ENCODE measurements around the gene BAHCC1. TPM values are rescaled to one million over a fixed set of nuclear protein-coding genes. Genes with fewer than 3 reads are reported as not detected.

BAHCC1 gene
- total RNA-seq, 2 experiments from 2014 or later: 0.20 to 0.41 TPM

DNA sequence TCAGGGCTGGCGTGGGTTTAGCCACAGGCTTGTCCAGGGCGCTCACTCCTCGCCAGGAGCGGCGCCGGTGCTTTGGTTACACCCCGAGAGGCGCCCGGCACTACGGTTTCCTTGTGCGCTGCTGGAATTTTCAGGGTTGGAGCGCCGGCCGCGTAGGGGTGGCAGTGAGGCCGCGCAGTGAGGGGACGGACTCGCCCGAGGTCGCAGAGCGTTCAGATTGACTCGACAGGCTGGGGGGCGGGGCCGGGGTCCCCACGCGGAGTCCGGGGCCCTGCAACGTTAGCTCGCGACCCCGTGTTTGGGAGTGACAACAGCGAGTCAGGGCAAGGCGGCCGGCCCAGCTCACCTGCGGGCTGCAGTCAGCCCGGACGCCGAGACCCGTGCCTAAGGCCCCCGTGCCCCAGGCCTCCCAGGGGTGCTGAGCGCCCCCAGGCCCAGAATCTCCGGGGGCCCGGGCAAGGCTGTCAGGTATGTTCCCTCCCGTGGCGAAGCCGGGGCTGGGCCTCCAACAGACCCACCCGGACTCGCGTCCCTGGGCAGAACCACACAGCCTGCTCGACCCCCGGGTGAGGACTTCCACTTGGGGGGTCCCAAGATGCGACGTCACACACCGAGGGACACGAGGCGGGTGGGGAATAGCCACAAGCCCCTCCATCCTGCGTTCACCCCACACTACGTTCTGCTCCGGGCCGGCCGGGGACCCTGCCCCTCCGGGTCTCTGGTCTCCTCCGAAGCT lies 118.7 kb downstream of the BAHCC1 start:
- DNase-seq: peak in 6 of 14 experiments; percentile 25 to 66 (median 42)
- Mint-ChIP-seq H3K4me3 (peak overlapping the region; percentile 95), H3K9me3 (no peaks in the 10 kb centered on the region), H3K36me3 (ENCODE audit: low read depth) (peaks cover 38% of the 10 kb centered on the region), H3K27ac (peak overlapping the region; percentile 90), H3K4me1 (ENCODE audit: low read depth) (peaks cover 54% of the 10 kb centered on the region), H3K27me3 (no peaks in the 10 kb centered on the region)
- Histone ChIP-seq H3K9me3 (ENCODE audit: control insufficient read depth in 1 of 2, insufficient read depth in 1 of 2, low read length in 2 of 2) (peaks cover 0 to 4% of the 10 kb centered on the region in 2 experiments), H3K36me3 (ENCODE audit: insufficient read depth, low read length) (peaks cover 33% of the 10 kb centered on the region), H3K27me3 (ENCODE audit: control insufficient read depth in 1 of 2, insufficient read depth in 2 of 2, low read length in 2 of 2) (no peaks in the 10 kb centered on the region), H3K4me1 (ENCODE audit: insufficient read depth, low read length) (peaks cover 74% of the 10 kb centered on the region), H3K27ac (ENCODE audit: low read depth in 1 of 2, low read length in 2 of 2) (peak overlapping the region; percentile 72 to 87), H3K4me3 (ENCODE audit: low read length) (peak overlapping the region; percentile 87)
- ATAC-seq (ENCODE audit: poor library complexity): no peak
- TF ChIP-seq, protein P1, sequence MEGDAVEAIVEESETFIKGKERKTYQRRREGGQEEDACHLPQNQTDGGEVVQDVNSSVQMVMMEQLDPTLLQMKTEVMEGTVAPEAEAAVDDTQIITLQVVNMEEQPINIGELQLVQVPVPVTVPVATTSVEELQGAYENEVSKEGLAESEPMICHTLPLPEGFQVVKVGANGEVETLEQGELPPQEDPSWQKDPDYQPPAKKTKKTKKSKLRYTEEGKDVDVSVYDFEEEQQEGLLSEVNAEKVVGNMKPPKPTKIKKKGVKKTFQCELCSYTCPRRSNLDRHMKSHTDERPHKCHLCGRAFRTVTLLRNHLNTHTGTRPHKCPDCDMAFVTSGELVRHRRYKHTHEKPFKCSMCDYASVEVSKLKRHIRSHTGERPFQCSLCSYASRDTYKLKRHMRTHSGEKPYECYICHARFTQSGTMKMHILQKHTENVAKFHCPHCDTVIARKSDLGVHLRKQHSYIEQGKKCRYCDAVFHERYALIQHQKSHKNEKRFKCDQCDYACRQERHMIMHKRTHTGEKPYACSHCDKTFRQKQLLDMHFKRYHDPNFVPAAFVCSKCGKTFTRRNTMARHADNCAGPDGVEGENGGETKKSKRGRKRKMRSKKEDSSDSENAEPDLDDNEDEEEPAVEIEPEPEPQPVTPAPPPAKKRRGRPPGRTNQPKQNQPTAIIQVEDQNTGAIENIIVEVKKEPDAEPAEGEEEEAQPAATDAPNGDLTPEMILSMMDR (IDR thresholded peaks at IDR 0.05): no peak
- CTCF ChIA-PET: interaction anchor here (1.9 kb wide), 1 partner anchor 30 kb away, joined by 10 read pairs; no protein-coding TSS in a partner anchor
- POLR2A ChIA-PET: interaction anchor here (0.7 to 9.3 kb wide), 9 partner anchors 24 to 347 kb away, joined by 3 to 93 read pairs (median 5); partner anchors contain the start of genes ARL16, FAAP100, HGS and MRPL12
- intact Hi-C loops (cut with DNase I, micrococcal nuclease): loop anchor here in 1 of 2 experiments (2.0 to 10.0 kb wide), 6 partner anchors 25 to 1249 kb away; partner anchors contain the start of genes FAAP100, P4HB, RNF213 and SLC38A10

DNA sequence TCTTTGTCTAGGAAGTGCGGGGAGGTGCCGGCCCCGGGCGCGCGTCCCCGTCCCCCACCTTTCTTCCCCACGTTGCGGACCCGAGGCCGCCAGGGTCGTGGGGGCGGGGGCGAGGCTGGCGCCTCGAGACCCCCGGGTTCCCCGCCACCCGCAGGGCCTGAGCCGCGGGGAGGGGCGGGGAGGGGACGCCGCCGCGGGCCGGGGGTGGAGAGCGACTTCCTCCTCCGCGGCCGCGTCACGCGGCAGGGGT lies 119.2 kb downstream of the BAHCC1 start:
- Histone ChIP-seq H3K27ac (ENCODE audit: low read depth in 1 of 2, low read length in 2 of 2) (peak overlapping the region; percentile 72 to 87), H3K36me3 (ENCODE audit: insufficient read depth, low read length) (peaks cover 28% of the 10 kb centered on the region), H3K4me1 (ENCODE audit: insufficient read depth, low read length) (peaks cover 71% of the 10 kb centered on the region), H3K9me3 (ENCODE audit: control insufficient read depth in 1 of 2, insufficient read depth in 1 of 2, low read length in 2 of 2) (peaks cover 0 to 4% of the 10 kb centered on the region in 2 experiments), H3K27me3 (ENCODE audit: control insufficient read depth in 1 of 2, insufficient read depth in 2 of 2, low read length in 2 of 2) (no peaks in the 10 kb centered on the region), H3K4me3 (ENCODE audit: low read length) (peak overlapping the region; percentile 87)
- peak overlapping the region; percentile 90 for H3K27ac Mint-ChIP-seq
- POLR2A ChIA-PET: interaction anchor here (1.1 to 9.3 kb wide), 4 partner anchors 30 to 346 kb away, joined by 3 to 93 read pairs (median 15); partner anchors contain the start of genes FAAP100, P4HB and SLC38A10
- TF ChIP-seq, protein P1 (IDR thresholded peaks at IDR 0.05): no peak
- CTCF ChIA-PET: interaction anchor here (1.9 kb wide), 1 partner anchor 30 kb away, joined by 10 read pairs; no protein-coding TSS in a partner anchor
- no peaks in the 10 kb centered on the region for H3K9me3 Mint-ChIP-seq
- H3K27me3 Mint-ChIP-seq: no peaks in the 10 kb centered on the region
- peaks cover 49% of the 10 kb centered on the region for H3K4me1 Mint-ChIP-seq (ENCODE audit: low read depth)
- peak overlapping the region; percentile 83 for H3K4me3 Mint-ChIP-seq
- ATAC-seq (ENCODE audit: poor library complexity): no peak
- intact Hi-C loops (cut with DNase I, micrococcal nuclease): loop anchor here in 1 of 2 experiments (10.0 kb wide), 4 partner anchors 220 to 1250 kb away; partner anchors contain the start of genes P4HB, RNF213 and SLC38A10
- DNase-seq: no peak
- H3K36me3 Mint-ChIP-seq (ENCODE audit: low read depth): peaks cover 33% of the 10 kb centered on the region

DNA sequence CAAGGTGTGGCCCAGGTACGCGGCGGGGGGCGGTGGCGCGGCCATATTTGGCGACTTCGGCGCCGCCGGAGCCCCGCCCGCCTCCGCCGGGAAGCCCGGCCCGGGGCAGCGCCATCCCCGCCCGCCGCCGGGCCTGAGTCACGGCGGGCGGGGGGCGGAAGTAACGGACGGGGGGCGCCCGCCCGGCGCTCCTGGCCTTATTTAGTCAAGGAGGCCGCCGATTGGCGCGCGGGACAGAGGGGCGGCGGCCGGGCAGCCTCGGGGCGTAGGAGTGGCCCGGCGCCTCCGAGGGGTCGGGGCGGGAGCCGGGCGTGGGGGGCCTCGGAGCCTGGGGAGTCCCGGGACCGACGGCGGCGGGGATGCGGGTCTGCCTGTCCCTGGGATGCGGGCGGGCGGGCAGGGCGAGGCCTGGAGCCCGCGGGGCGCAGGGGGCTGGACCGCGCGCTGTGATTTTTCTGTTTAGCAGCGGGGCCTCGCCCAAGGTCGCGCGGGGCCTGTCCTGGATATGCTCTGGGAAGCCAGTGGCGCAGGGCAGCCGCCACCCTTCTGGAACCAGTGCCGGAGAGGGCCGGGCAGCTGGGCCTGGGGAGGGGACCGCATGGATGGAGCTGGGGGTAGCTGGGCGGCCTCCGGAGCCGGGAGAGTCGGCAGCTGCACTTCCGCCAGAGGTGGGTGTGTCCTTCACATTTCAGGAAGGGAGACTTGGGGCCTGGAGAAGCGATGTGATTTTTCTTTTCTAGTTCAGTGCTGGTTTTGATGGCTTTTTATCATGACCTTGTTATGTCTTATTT lies 119.7 kb downstream of the BAHCC1 start:
- Histone ChIP-seq H3K4me3 (ENCODE audit: low read length) (peak overlapping the region; percentile 72), H3K9me3 (ENCODE audit: control insufficient read depth in 1 of 2, insufficient read depth in 1 of 2, low read length in 2 of 2) (peaks cover 0 to 4% of the 10 kb centered on the region in 2 experiments), H3K36me3 (ENCODE audit: insufficient read depth, low read length) (peaks cover 23% of the 10 kb centered on the region), H3K4me1 (ENCODE audit: insufficient read depth, low read length) (peaks cover 71% of the 10 kb centered on the region), H3K27me3 (ENCODE audit: control insufficient read depth in 1 of 2, insufficient read depth in 2 of 2, low read length in 2 of 2) (no peaks in the 10 kb centered on the region), H3K27ac (ENCODE audit: low read depth in 1 of 2, low read length in 2 of 2) (peak overlapping the region; percentile 72 to 78)
- CTCF ChIA-PET: interaction anchor here (1.5 kb wide), 1 partner anchor 87 kb away, joined by 3 read pairs; no protein-coding TSS in a partner anchor
- POLR2A ChIA-PET: interaction anchor here (0.8 to 9.3 kb wide), 7 partner anchors 8 to 1060 kb away, joined by 3 to 93 read pairs (median 3); partner anchors contain the start of genes BAHCC1, CEP131, FAAP100 and P4HB
- Mint-ChIP-seq H3K9me3 (no peaks in the 10 kb centered on the region), H3K27me3 (no peaks in the 10 kb centered on the region), H3K4me3 (peak overlapping the region; percentile 95), H3K36me3 (ENCODE audit: low read depth) (peaks cover 28% of the 10 kb centered on the region), H3K4me1 (ENCODE audit: low read depth) (peaks cover 44% of the 10 kb centered on the region), H3K27ac (peak overlapping the region; percentile 88)
- TF ChIP-seq, protein P1 (IDR thresholded peaks at IDR 0.05): no peak
- intact Hi-C loops (cut with DNase I, micrococcal nuclease): loop anchor here in 1 of 2 experiments (10.0 kb wide), 4 partner anchors 220 to 1250 kb away; partner anchors contain the start of genes P4HB, RNF213 and SLC38A10
- DNase-seq (peak in 12 of 14 experiments; percentile 43 to 86 (median 68)), ATAC-seq (ENCODE audit: poor library complexity) (peak; percentile 11)

Measured in CD4-positive, alpha-beta T cell (primary cell).